Dermis lymphatic vessel endothelial cell (primary cell): ENCODE measurements around the gene MEOX2. TPM values are rescaled to one million over a fixed set of nuclear protein-coding genes. Genes with fewer than 3 reads are reported as not detected.

Experiments used
- total RNA-seq: library from RNA; depleted of rRNA; stranded (reverse); fragments of >200 nt; gene quantifications from 2 replicates; pipeline ENCODE4 v1.2.1, GENCODE V29; 2014

Gene MEOX2
- 1.8 and 6.2 TPM in 2 replicates for total RNA-seq

GRCh38 chr7:15686295-15686956, at the start of gene MEOX2:
MEOX2 (minus strand) TSS chr7:15686683; CDS start chr7:15686402, 281 bp downstream.

GRCh38 chr7:15561835-15562234, 124.6 kb downstream of the MEOX2 start, which contains the start of gene AGMO:
AGMO (minus strand) TSS chr7:15562015.

Other genes with a start within 250 kb of the MEOX2 start
- 2.5 TPM in 2 replicates for gene AGMO, start 124.7 kb downstream of the MEOX2 start, total RNA-seq